ENCODE measurements around the gene NR1D1. TPM values are rescaled to one million over a fixed set of nuclear protein-coding genes. Genes with fewer than 3 reads are reported as not detected.

NR1D1 gene
- total and polyA plus RNA-seq, 2 of the 13 experiments (the other 11 are each of a cell fraction or from before 2014, with no cell fraction given) = 2.1 to 2.7 TPM

GRCh38 chr17:40072040-40072734, 28.2 kb downstream of the NR1D1 start (continued):
- TF ChIP-seq ZNF501 (CRISPR knock-in tag; IDR thresholded peaks at IDR 0.05) = 0 out of 2 replicates have a peak, but pooled peaks have one; percentile 19
- peak; percentile 71 for TF ChIP-seq ZBTB7B (CRISPR knock-in tag; IDR thresholded peaks at IDR 0.05)
- TF ChIP-seq ATF7-NPFF (CRISPR knock-in tag; IDR thresholded peaks at IDR 0.05; ENCODE audit: low read depth) = peak; percentile 66; the same call in 1 of the 2 replicates
- no peak for TF ChIP-seq ZBTB37 (CRISPR knock-in tag; IDR thresholded peaks at IDR 0.05)
- TF ChIP-seq U2AF1 (optimal IDR thresholded peaks at IDR 0.05; ENCODE audit: low read depth, low read length) = peak; percentile 74
- peak; percentile 11; the same call in 1 of the 2 replicates for TF ChIP-seq UBTF (CRISPR knock-in tag; IDR thresholded peaks at IDR 0.05)
- TF ChIP-seq SIN3A (IDR thresholded peaks at IDR 0.05; ENCODE audit: borderline replicate concordance, low read depth, low read length) = no peak
- TF ChIP-seq ZNF839 (CRISPR knock-in tag; IDR thresholded peaks at IDR 0.05; ENCODE audit: borderline replicate concordance) = no peak
- no peak for TF ChIP-seq IKZF1 (IDR thresholded peaks at IDR 0.05)
- 0 out of 2 replicates have a peak, but pooled peaks have one; percentile 16 for TF ChIP-seq ISL2 (CRISPR knock-in tag; IDR thresholded peaks at IDR 0.05)
- TF ChIP-seq TBX3 (IDR thresholded peaks at IDR 0.05; ENCODE audit: borderline replicate concordance) = no peak
- 0 out of 2 replicates have a peak, but pooled peaks have one; percentile 17 for TF ChIP-seq TGIF2 (CRISPR knock-in tag; IDR thresholded peaks at IDR 0.05)
- no peak for TF ChIP-seq RBM39 (IDR thresholded peaks at IDR 0.05; ENCODE audit: low read depth, low read length, poor library complexity, severe bottlenecking)
